OCI-LY7 (cell line): ENCODE results near the gene C1orf141.
"Not testable (repeated sequence)": the region's sequence is repeated elsewhere in the genome, so short reads cannot be mapped to it uniquely, and the experiment has no call there.

Experiments
- EZH2phosphoT487 ChIP-seq: fragments of 200-600 bp; sonication (generic); IDR thresholded peaks from 2 replicates; pipeline ENCODE4 v1.6.1; 2018; ENCODE audit warnings: low read depth, borderline replicate concordance, mild to moderate bottlenecking, mixed run types, antibody characterized with exemption, low read length, moderate library complexity, mixed read lengths
- TF ChIP-seq, protein P1 (sequence below): fragments of 200-600 bp; sonication (generic); conservative IDR thresholded peaks from 2 replicates; pipeline ENCODE4 v1.5.1; 2014; ENCODE audit warnings: mild to moderate bottlenecking, antibody characterized with exemption, low read length, moderate library complexity, mixed read lengths

- TF ChIP-seq, protein P1, sequence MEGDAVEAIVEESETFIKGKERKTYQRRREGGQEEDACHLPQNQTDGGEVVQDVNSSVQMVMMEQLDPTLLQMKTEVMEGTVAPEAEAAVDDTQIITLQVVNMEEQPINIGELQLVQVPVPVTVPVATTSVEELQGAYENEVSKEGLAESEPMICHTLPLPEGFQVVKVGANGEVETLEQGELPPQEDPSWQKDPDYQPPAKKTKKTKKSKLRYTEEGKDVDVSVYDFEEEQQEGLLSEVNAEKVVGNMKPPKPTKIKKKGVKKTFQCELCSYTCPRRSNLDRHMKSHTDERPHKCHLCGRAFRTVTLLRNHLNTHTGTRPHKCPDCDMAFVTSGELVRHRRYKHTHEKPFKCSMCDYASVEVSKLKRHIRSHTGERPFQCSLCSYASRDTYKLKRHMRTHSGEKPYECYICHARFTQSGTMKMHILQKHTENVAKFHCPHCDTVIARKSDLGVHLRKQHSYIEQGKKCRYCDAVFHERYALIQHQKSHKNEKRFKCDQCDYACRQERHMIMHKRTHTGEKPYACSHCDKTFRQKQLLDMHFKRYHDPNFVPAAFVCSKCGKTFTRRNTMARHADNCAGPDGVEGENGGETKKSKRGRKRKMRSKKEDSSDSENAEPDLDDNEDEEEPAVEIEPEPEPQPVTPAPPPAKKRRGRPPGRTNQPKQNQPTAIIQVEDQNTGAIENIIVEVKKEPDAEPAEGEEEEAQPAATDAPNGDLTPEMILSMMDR, result not testable (repeated sequence)
- TF ChIP-seq EZH2phosphoT487, result not testable (repeated sequence)
These were observed 13.2 kb upstream of the C1orf141 start for GRCh38 chr1:67147973-67148372.
